ENCODE measurements around the gene RAI1. TPM values are rescaled to one million over a fixed set of nuclear protein-coding genes. Genes with fewer than 3 reads are reported as not detected.

Gene RAI1
- total and polyA plus RNA-seq, 2 experiments from 2014 or later, result 0.87 to 0.89 TPM

DNA sequence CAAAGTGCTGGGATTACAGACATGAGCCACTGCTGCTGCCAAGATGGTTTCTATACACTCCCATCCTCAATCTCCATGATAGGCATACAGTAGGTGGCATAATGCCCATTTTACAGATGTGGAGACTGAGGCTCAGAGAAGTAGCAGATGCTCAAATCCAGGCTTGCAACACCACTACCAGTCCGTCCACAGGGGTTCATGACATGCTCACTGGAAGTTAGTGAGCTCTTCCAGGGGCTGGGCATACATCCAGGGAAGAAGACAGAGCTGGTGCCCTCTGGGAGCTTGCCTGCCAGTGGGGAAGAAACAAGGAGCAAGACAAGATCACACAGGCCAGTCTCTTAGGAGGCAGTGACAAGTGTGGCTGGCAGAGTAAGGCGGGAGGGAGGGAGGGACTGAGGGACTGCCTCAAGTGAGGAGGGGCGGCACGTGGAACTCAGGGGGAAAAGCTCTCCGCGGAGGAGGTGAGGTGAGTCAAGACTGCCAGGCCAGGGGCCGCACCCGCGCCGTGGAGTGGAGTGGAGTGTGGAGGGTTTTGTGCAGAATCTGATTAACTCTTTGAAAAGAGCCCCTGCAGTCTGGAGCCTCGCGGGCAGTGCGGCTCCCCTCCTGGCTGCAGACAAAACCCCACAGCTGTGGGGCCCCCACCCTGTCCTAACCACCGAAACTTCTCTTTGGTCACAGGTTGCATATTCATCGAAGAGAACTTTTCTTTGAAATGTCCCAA is 127.6 kb downstream of the RAI1 start:
- peaks cover 19% of the 10 kb centered on the region for H3F3A ChIP-seq (replicated peaks; ENCODE audit: low read depth)
- DNase-seq (ENCODE audit: low spot score) (no peak), ATAC-seq (no peak)
- no peaks in the 10 kb centered on the region for H3K79me2 ChIP-seq (replicated peaks; ENCODE audit: insufficient read depth)
- peaks cover 29% of the 10 kb centered on the region for H3K27me3 ChIP-seq (ENCODE audit: insufficient read depth)
- H3K4me2 ChIP-seq, result peak overlapping the region; percentile 96; the same call in 1 of the 2 replicates
- H3K9me2 ChIP-seq (ENCODE audit: insufficient read depth), result no peaks in the 10 kb centered on the region
- H3K36me3 ChIP-seq (ENCODE audit: insufficient read depth), result no peaks in the 10 kb centered on the region
- no peak overlapping the region for H2AFZ ChIP-seq
- H3K4me3 ChIP-seq, result peak overlapping the region; percentile 82
- TF ChIP-seq, protein P1, sequence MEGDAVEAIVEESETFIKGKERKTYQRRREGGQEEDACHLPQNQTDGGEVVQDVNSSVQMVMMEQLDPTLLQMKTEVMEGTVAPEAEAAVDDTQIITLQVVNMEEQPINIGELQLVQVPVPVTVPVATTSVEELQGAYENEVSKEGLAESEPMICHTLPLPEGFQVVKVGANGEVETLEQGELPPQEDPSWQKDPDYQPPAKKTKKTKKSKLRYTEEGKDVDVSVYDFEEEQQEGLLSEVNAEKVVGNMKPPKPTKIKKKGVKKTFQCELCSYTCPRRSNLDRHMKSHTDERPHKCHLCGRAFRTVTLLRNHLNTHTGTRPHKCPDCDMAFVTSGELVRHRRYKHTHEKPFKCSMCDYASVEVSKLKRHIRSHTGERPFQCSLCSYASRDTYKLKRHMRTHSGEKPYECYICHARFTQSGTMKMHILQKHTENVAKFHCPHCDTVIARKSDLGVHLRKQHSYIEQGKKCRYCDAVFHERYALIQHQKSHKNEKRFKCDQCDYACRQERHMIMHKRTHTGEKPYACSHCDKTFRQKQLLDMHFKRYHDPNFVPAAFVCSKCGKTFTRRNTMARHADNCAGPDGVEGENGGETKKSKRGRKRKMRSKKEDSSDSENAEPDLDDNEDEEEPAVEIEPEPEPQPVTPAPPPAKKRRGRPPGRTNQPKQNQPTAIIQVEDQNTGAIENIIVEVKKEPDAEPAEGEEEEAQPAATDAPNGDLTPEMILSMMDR (conservative IDR thresholded peaks at IDR 0.05; ENCODE audit: low read depth in 2 of 2), result no peak
- no peak for TF ChIP-seq NANOG (IDR thresholded peaks at IDR 0.05; ENCODE audit: borderline replicate concordance)
- no peak for TF ChIP-seq CREB1 (CRISPR knock-in tag; IDR thresholded peaks at IDR 0.05; ENCODE audit: low read depth)
- TF ChIP-seq JUNB (IDR thresholded peaks at IDR 0.05; ENCODE audit: unreplicated experiment), result no peak
- TF ChIP-seq, protein P2, sequence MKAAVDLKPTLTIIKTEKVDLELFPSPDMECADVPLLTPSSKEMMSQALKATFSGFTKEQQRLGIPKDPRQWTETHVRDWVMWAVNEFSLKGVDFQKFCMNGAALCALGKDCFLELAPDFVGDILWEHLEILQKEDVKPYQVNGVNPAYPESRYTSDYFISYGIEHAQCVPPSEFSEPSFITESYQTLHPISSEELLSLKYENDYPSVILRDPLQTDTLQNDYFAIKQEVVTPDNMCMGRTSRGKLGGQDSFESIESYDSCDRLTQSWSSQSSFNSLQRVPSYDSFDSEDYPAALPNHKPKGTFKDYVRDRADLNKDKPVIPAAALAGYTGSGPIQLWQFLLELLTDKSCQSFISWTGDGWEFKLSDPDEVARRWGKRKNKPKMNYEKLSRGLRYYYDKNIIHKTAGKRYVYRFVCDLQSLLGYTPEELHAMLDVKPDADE (IDR thresholded peaks at IDR 0.05), result no peak
- TF ChIP-seq ZNF331 (CRISPR knock-in tag; IDR thresholded peaks at IDR 0.05; ENCODE audit: low read depth), result no peak
- TF ChIP-seq POLR2AphosphoS5 (IDR thresholded peaks at IDR 0.05; ENCODE audit: low read depth), result no peak
- no peak for TF ChIP-seq ZNF114 (CRISPR knock-in tag; IDR thresholded peaks at IDR 0.05)
- TF ChIP-seq, protein P3, sequence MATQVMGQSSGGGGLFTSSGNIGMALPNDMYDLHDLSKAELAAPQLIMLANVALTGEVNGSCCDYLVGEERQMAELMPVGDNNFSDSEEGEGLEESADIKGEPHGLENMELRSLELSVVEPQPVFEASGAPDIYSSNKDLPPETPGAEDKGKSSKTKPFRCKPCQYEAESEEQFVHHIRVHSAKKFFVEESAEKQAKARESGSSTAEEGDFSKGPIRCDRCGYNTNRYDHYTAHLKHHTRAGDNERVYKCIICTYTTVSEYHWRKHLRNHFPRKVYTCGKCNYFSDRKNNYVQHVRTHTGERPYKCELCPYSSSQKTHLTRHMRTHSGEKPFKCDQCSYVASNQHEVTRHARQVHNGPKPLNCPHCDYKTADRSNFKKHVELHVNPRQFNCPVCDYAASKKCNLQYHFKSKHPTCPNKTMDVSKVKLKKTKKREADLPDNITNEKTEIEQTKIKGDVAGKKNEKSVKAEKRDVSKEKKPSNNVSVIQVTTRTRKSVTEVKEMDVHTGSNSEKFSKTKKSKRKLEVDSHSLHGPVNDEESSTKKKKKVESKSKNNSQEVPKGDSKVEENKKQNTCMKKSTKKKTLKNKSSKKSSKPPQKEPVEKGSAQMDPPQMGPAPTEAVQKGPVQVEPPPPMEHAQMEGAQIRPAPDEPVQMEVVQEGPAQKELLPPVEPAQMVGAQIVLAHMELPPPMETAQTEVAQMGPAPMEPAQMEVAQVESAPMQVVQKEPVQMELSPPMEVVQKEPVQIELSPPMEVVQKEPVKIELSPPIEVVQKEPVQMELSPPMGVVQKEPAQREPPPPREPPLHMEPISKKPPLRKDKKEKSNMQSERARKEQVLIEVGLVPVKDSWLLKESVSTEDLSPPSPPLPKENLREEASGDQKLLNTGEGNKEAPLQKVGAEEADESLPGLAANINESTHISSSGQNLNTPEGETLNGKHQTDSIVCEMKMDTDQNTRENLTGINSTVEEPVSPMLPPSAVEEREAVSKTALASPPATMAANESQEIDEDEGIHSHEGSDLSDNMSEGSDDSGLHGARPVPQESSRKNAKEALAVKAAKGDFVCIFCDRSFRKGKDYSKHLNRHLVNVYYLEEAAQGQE (IDR thresholded peaks at IDR 0.05; ENCODE audit: unreplicated experiment), result no peak
- H3K27ac Mint-ChIP-seq, result no peak overlapping the region
- peaks cover 31% of the 10 kb centered on the region for H3K27me3 Mint-ChIP-seq (ENCODE audit: insufficient read depth, low read depth, poor library complexity)
- no peak overlapping the region for H3K27ac ChIP-seq (ENCODE audit: low read depth)
- H3K4me1 ChIP-seq (ENCODE audit: insufficient read depth), result peaks cover 20% of the 10 kb centered on the region
- H3K4me1 Mint-ChIP-seq, result peaks cover 18% of the 10 kb centered on the region
- H4K20me1 ChIP-seq (replicated peaks; ENCODE audit: insufficient read depth), result peaks cover 12% of the 10 kb centered on the region
- H3K36me3 Mint-ChIP-seq (ENCODE audit: low read depth), result peaks cover 10% of the 10 kb centered on the region; the same call in 2 of the 3 replicates
- no peaks in the 10 kb centered on the region; the same call in 2 of the 3 replicates for H3K9me3 Mint-ChIP-seq
- peak overlapping the region; percentile 70 for H3K4me3 Mint-ChIP-seq

Measured in GM23338 (cell line).